Ascending aorta (tissue), 2 donors: Measurements from ENCODE around the gene KRTAP19-2. TPM values are rescaled to one million over a fixed set of nuclear protein-coding genes. Genes with fewer than 3 reads are reported as not detected.
"Not testable (repeated sequence)": the region's sequence is repeated elsewhere in the genome, so short reads cannot be mapped to it uniquely, and the experiment has no call there.

Experiments used
- DNase-seq, 2 donors: peaks; one replicate each; pipeline ENCODE4 v3.0.0-alpha.2; 2019; ENCODE audit warnings: low spot score in 2 of 2
- H3K27ac ChIP-seq, 2 donors: fragments of 200-600 bp; sonication (generic); one replicate each; pipeline ENCODE4 v1.5.1; 2016 to 2017; ENCODE audit warnings: mild to moderate bottlenecking in 1 of 2
- H3K27me3 ChIP-seq: fragments of 200-600 bp; sonication (generic); one replicate; pipeline ENCODE4 v1.5.1; 2017
- H3K36me3 ChIP-seq, 2 donors: fragments of 200-600 bp; sonication (generic); one replicate each; pipeline ENCODE4 v1.5.1; 2016
- H3K4me1 ChIP-seq, 2 donors: fragments of 200-600 bp; sonication (generic); one replicate each; pipeline ENCODE4 v1.5.1; 2016 to 2017; ENCODE audit warnings: mild to moderate bottlenecking in 1 of 2
- H3K4me3 ChIP-seq, 2 donors: fragments of 200-600 bp; sonication (generic); one replicate each; pipeline ENCODE4 v1.5.1; 2016 to 2017; ENCODE audit warnings: mild to moderate bottlenecking in 1 of 2
- H3K9me3 ChIP-seq, 2 donors: fragments of 200-600 bp; sonication (generic); one replicate each; pipeline ENCODE4 v1.5.1; 2016
- CTCF ChIP-seq, 3 experiments: fragments of 200-600 bp in 2 of 3; fragments of 450-650 bp in 1 of 3; sonication (generic) in 2 of 3; IDR thresholded peaks; one replicate each; pipeline ENCODE4 v1.5.1; 2016 to 2019; ENCODE audit warnings: antibody characterized with exemption in 3 of 3, mild to moderate bottlenecking in 1 of 3, moderate library complexity in 1 of 3
- intact Hi-C: fragments of 100-400 bp; cut with DNase I; formaldehyde crosslinking; loops from one replicate; pipeline ENCODE4 v1.15.1; 2023
- total RNA-seq: library from RNA; depleted of rRNA; stranded (reverse); fragments of >200 nt; gene quantifications from one replicate; pipeline ENCODE4 v1.1.0, GENCODE V29; 2016

KRTAP19-2 gene
- total RNA-seq: not detected

GRCh38 chr21:30487336-30487735, at the start of gene KRTAP19-2:
Gene KRTAP19-2 (minus strand): TSS chr21:30487436. CDS start chr21:30487348, 88 bp downstream.
- no peak for TF ChIP-seq CTCF (IDR thresholded peaks at IDR 0.05)
- no peaks in the 10 kb centered on the region for H3K9me3 ChIP-seq
- intact Hi-C loops: no loop called here

GRCh38 chr21:30518876-30519275, 31.6 kb upstream of the KRTAP19-2 start:
- intact Hi-C loops: no loop called here
- no peak for DNase-seq
- H3K9me3 ChIP-seq: no peaks in the 10 kb centered on the region
- H3K27me3 ChIP-seq: no peaks in the 10 kb centered on the region
- no peaks in the 10 kb centered on the region for H3K36me3 ChIP-seq
- H3K27ac ChIP-seq: no peak overlapping the region
- no peak overlapping the region for H3K4me3 ChIP-seq
- H3K4me1 ChIP-seq: no peaks in the 10 kb centered on the region
- no peak for TF ChIP-seq CTCF (IDR thresholded peaks at IDR 0.05)

More at GRCh38 chr21:30487336-30487735, at the start of gene KRTAP19-2:
- H3K4me1 ChIP-seq: no peaks in the 10 kb centered on the region
- DNase-seq: no peak
- H3K4me3 ChIP-seq: no peak within 1 kb of the TSS
- H3K27ac ChIP-seq: no peak within 1 kb of the TSS
- H3K36me3 ChIP-seq: no peaks in the 10 kb centered on the region
- H3K27me3 ChIP-seq: no peaks in the 10 kb centered on the region

- H3K4me1 ChIP-seq: no peaks in the 10 kb centered on the region
- intact Hi-C loops: no loop called here
- no peak for TF ChIP-seq CTCF (IDR thresholded peaks at IDR 0.05)
- H3K36me3 ChIP-seq: no peaks in the 10 kb centered on the region
- no peaks in the 10 kb centered on the region for H3K9me3 ChIP-seq
- H3K4me3 ChIP-seq: no peak overlapping the region
- H3K27me3 ChIP-seq: no peaks in the 10 kb centered on the region
- no peak overlapping the region for H3K27ac ChIP-seq
- no peak for DNase-seq
Measured at GRCh38 chr21:30515681-30516080, 28.4 kb upstream of the KRTAP19-2 start.

GRCh38 chr21:30505621-30506205, 18.5 kb upstream of the KRTAP19-2 start:
- intact Hi-C loops, H3K36me3 ChIP-seq, H3K27ac ChIP-seq, H3K9me3 ChIP-seq, DNase-seq, H3K4me3 ChIP-seq, H3K27me3 ChIP-seq, H3K4me1 ChIP-seq: not testable (repeated sequence)

GRCh38 chr21:30502041-30502440, 14.8 kb upstream of the KRTAP19-2 start, which contains the start of gene KRTAP19-5:
Gene KRTAP19-5 (minus strand): TSS chr21:30502141. CDS start chr21:30502090, 51 bp downstream.
- intact Hi-C loops: no loop called here
- TF ChIP-seq CTCF (IDR thresholded peaks at IDR 0.05): no peak
- no peak within 1 kb of the TSS for H3K4me3 ChIP-seq

GRCh38 chr21:30497065-30497464, 9.8 kb upstream of the KRTAP19-2 start, which contains the start of gene KRTAP19-4:
Gene KRTAP19-4 (minus strand): TSS chr21:30497165. CDS start chr21:30497110, 55 bp downstream.
- no peak within 1 kb of the TSS for H3K4me3 ChIP-seq
- no peak within 1 kb of the TSS for H3K27ac ChIP-seq
- no peaks in the 10 kb centered on the region for H3K27me3 ChIP-seq
- no peak for TF ChIP-seq CTCF (IDR thresholded peaks at IDR 0.05)
- H3K36me3 ChIP-seq: no peaks in the 10 kb centered on the region
- H3K9me3 ChIP-seq: no peaks in the 10 kb centered on the region
- H3K4me1 ChIP-seq: no peaks in the 10 kb centered on the region
- intact Hi-C loops: no loop called here
- no peak for DNase-seq

More at GRCh38 chr21:30502041-30502440, 14.8 kb upstream of the KRTAP19-2 start, which contains the start of gene KRTAP19-5:
- no peaks in the 10 kb centered on the region for H3K4me1 ChIP-seq
- no peaks in the 10 kb centered on the region for H3K27me3 ChIP-seq
- no peaks in the 10 kb centered on the region for H3K9me3 ChIP-seq
- no peak for DNase-seq
- H3K27ac ChIP-seq: no peak within 1 kb of the TSS
- H3K36me3 ChIP-seq: no peaks in the 10 kb centered on the region
